OCI-LY1 (cell line): ENCODE data around the gene MED26.
"Not testable (repeated sequence)": the region's sequence is repeated elsewhere in the genome, so short reads cannot be mapped to it uniquely, and the experiment has no call there.

Experiments used
- H2AFZ ChIP-seq: fragments of 200-600 bp; sonication (generic), shearing (Covaris generic); 2 replicates; pipeline ENCODE4 v1.6.0; 2014; ENCODE audit warnings: antibody characterized with exemption, mild to moderate bottlenecking, low read length
- H3F3A ChIP-seq: fragments of 200-600 bp; sonication (generic), shearing (Covaris generic); 2 replicates; pipeline ENCODE4 v1.6.0; 2014; ENCODE audit warnings: mild to moderate bottlenecking, antibody characterized with exemption, low read length, moderate library complexity; ENCODE audit not compliant: insufficient read depth
- H3K27ac ChIP-seq: fragments of 200-600 bp; sonication (generic); 2 replicates; pipeline ENCODE4 v1.5.1; 2014; ENCODE audit warnings: low read length, mixed run types, mild to moderate bottlenecking, low read depth; ENCODE audit not compliant: poor library complexity, severe bottlenecking
- H3K27me3 ChIP-seq: fragments of 200-600 bp; sonication (generic); 2 replicates; pipeline ENCODE4 v1.6.0; 2014; ENCODE audit warnings: antibody characterized with exemption, mild to moderate bottlenecking, low read length, moderate library complexity; ENCODE audit not compliant: insufficient read depth
- H3K36me3 ChIP-seq: fragments of 200-600 bp; sonication (generic); 2 replicates; pipeline ENCODE4 v1.6.1; 2014; ENCODE audit warnings: mild to moderate bottlenecking, antibody characterized with exemption, low read length, moderate library complexity, mixed read lengths; ENCODE audit not compliant: insufficient read depth
- H3K4me1 ChIP-seq: fragments of 200-600 bp; sonication (generic); 2 replicates; pipeline ENCODE4 v1.5.1; 2014; ENCODE audit warnings: mild to moderate bottlenecking, low read length, moderate library complexity; ENCODE audit not compliant: insufficient read depth, severe bottlenecking
- H3K4me2 ChIP-seq: fragments of 200-600 bp; sonication (generic), shearing (Covaris generic); 2 replicates; pipeline ENCODE4 v1.6.1; 2014; ENCODE audit warnings: low read length
- H3K4me3 ChIP-seq: fragments of 200-600 bp; sonication (generic); 2 replicates; pipeline ENCODE4 v1.5.1; 2014; ENCODE audit warnings: low read length, low read depth, mild to moderate bottlenecking, mixed read lengths; ENCODE audit not compliant: poor library complexity, severe bottlenecking
- H3K79me2 ChIP-seq: fragments of 200-600 bp; shearing (Covaris generic); 2 replicates; pipeline ENCODE4 v1.6.1; 2016; ENCODE audit warnings: mixed run types, low read length, mixed read lengths; ENCODE audit not compliant: insufficient read depth
- H3K9ac ChIP-seq: fragments of 200-600 bp; sonication (generic), shearing (Covaris generic); 2 replicates; pipeline ENCODE4 v1.6.1; 2014; ENCODE audit warnings: mild to moderate bottlenecking, low read length, mixed read lengths
- H3K9me2 ChIP-seq: fragments of 200-600 bp; sonication (generic), shearing (Covaris generic); 2 replicates; pipeline ENCODE4 v1.6.1; 2014; ENCODE audit warnings: low read depth, mild to moderate bottlenecking, low read length, mixed read lengths
- H3K9me3 ChIP-seq: fragments of 200-600 bp; shearing (Covaris generic); 2 replicates; pipeline ENCODE4 v1.6.1; 2014; ENCODE audit warnings: low read length, mixed read lengths
- H4K20me1 ChIP-seq: fragments of 200-600 bp; sonication (generic), shearing (Covaris generic); 2 replicates; pipeline ENCODE4 v1.6.0; 2016; ENCODE audit warnings: mild to moderate bottlenecking, low read length; ENCODE audit not compliant: insufficient read depth
- EZH2 ChIP-seq: fragments of 200-600 bp; sonication (generic), shearing (Covaris generic); IDR thresholded peaks from 2 replicates; pipeline ENCODE4 v1.8.0; 2017; ENCODE audit warnings: borderline replicate concordance, mixed run types, mild to moderate bottlenecking, antibody characterized with exemption, low read length, moderate library complexity, mixed read lengths
- TF ChIP-seq, protein P1 (sequence below): fragments of 200-600 bp; sonication (generic), shearing (Covaris generic); IDR thresholded peaks from 2 replicates; pipeline ENCODE4 v1.5.1; 2017; ENCODE audit warnings: mild to moderate bottlenecking, antibody characterized with exemption, low read length, moderate library complexity, mixed read lengths

The MED26 gene

DNA sequence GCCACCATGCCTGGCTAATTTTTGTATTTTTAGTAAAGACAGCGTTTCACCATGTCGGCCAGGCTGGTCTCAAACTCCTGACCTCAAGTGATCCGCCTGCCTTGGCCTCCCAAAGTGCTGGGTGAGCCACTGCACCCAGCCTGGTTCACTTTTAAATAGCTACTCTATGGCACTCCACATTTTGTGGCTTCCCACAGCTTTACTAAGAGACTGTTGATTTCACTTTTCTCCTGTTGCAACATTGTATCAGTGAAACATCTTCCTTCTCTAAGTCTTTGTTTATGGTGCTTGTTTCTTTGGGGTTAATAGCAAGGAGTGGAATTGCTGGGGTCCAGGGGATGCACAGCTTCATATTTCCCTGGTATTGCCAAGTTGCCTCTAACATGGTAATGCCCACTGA lies 45.2 kb upstream of the MED26 start:
- TF ChIP-seq EZH2 = no peak
- TF ChIP-seq, protein P1, sequence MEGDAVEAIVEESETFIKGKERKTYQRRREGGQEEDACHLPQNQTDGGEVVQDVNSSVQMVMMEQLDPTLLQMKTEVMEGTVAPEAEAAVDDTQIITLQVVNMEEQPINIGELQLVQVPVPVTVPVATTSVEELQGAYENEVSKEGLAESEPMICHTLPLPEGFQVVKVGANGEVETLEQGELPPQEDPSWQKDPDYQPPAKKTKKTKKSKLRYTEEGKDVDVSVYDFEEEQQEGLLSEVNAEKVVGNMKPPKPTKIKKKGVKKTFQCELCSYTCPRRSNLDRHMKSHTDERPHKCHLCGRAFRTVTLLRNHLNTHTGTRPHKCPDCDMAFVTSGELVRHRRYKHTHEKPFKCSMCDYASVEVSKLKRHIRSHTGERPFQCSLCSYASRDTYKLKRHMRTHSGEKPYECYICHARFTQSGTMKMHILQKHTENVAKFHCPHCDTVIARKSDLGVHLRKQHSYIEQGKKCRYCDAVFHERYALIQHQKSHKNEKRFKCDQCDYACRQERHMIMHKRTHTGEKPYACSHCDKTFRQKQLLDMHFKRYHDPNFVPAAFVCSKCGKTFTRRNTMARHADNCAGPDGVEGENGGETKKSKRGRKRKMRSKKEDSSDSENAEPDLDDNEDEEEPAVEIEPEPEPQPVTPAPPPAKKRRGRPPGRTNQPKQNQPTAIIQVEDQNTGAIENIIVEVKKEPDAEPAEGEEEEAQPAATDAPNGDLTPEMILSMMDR = no peak
- H3F3A ChIP-seq = no peaks in the 10 kb centered on the region
- no peak overlapping the region for H3K27ac ChIP-seq
- no peak overlapping the region for H3K9ac ChIP-seq
- H3K79me2 ChIP-seq = no peaks in the 10 kb centered on the region
- H3K36me3 ChIP-seq = no peaks in the 10 kb centered on the region; the same call in 1 of the 2 replicates
- H3K4me3 ChIP-seq = no peak overlapping the region
- H4K20me1 ChIP-seq = no peaks in the 10 kb centered on the region
- no peaks in the 10 kb centered on the region for H3K9me3 ChIP-seq
- H3K4me1 ChIP-seq = no peaks in the 10 kb centered on the region
- H3K27me3 ChIP-seq = no peaks in the 10 kb centered on the region
- H2AFZ ChIP-seq = no peak overlapping the region
- H3K9me2 ChIP-seq = no peaks in the 10 kb centered on the region
- no peak overlapping the region for H3K4me2 ChIP-seq

DNA sequence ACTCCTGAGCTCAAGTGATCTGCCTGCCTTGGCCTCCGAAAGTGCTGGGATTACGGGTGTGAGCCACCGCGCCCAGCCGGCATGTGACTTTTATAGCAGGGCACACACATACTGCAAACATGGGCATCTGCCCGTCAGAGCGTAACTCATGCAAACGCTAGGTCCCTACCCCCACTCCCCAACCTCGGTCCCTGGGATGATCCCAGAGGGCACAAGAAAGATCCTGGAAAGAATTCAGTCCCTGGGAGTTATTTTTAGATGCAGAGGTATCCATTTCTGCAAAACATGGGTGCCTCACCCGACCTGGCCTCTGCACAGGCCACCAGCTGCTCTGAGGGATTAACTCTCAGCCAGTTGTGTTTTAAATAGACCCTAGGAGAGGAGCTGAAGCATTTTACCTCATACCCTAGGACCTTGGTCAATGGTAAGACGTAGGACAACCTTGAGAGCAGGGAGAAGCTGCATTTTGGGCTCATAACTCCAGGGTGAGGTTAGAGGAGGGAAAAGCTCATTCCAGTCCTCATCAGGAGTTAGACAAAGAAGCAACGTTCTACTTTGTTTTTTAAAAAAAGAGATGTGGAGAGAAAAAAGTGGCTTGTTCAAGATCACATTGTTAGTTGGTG lies 43.8 kb upstream of the MED26 start:
- Histone ChIP-seq H3K79me2 (no peaks in the 10 kb centered on the region), H3K9me2 (no peaks in the 10 kb centered on the region), H2AFZ (no peak overlapping the region), H4K20me1 (no peaks in the 10 kb centered on the region), H3K27me3 (no peaks in the 10 kb centered on the region), H3F3A (no peaks in the 10 kb centered on the region), H3K36me3 (peaks cover 6% of the 10 kb centered on the region), H3K4me3 (no peak overlapping the region), H3K9me3 (no peaks in the 10 kb centered on the region), H3K27ac (no peak overlapping the region), H3K9ac (no peak overlapping the region), H3K4me2 (no peak overlapping the region), H3K4me1 (no peaks in the 10 kb centered on the region)
- TF ChIP-seq EZH2 = no peak
- TF ChIP-seq, protein P1 = no peak

DNA sequence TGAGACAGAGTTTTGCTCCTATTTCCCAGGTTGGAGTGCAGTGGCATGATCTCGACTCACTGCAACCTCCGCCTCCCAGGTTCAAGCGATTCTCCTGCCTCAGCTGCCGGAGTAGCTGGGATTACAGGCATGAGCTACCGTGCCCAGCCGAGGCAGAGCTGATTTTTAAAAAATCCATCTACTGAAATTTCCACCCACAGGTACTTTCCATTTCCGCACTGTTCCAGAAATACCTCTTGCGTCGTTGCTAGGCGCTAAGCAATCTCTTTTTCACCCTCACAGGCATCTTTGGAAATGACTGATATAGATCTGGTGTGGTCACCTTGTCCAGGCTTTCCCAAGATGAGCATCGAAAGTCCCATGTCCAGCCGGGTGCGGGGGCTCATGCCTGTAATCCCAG lies 42.3 kb upstream of the MED26 start:
- Histone ChIP-seq H3K36me3 (peaks cover 6% of the 10 kb centered on the region), H3K4me3 (no peak overlapping the region), H3K27me3 (no peaks in the 10 kb centered on the region), H4K20me1 (no peaks in the 10 kb centered on the region), H3K4me2 (no peak overlapping the region), H3F3A (no peaks in the 10 kb centered on the region), H2AFZ (no peak overlapping the region), H3K9me2 (no peaks in the 10 kb centered on the region), H3K9ac (no peak overlapping the region), H3K79me2 (no peaks in the 10 kb centered on the region), H3K4me1 (no peaks in the 10 kb centered on the region), H3K9me3 (no peaks in the 10 kb centered on the region), H3K27ac (no peak overlapping the region)
- no peak for TF ChIP-seq EZH2
- TF ChIP-seq, protein P1 = no peak

DNA sequence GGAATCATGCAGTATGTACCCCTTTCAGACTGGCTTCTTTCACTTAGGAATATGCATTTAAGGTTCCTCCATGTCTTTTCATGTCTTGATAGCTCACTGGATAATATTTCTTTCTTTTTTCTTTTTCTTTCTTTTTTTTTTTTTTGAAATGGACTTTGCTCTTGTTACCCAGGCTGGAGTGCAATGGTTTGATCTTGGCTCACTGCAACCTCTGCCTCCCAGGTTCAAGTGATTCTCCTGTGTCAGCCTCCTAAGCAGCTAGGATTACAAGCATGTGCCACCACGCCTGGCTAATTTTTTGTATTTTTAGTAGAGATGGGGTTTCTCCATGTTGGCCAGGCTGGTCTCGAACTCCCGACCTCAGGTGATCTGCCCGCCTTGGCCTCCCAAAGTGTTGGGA lies 40.7 kb upstream of the MED26 start:
- not testable (repeated sequence) for H2AFZ ChIP-seq, H3K9me2 ChIP-seq, H4K20me1 ChIP-seq, H3K4me1 ChIP-seq, H3F3A ChIP-seq, H3K4me3 ChIP-seq, H3K9me3 ChIP-seq, H3K79me2 ChIP-seq, H3K27me3 ChIP-seq, H3K36me3 ChIP-seq, H3K4me2 ChIP-seq, H3K9ac ChIP-seq, H3K27ac ChIP-seq
